IMR-90 (cell line): ENCODE data around the gene FAM43B. TPM values are rescaled to one million over a fixed set of nuclear protein-coding genes. Genes with fewer than 3 reads are reported as not detected.

Experiments
- ATAC-seq: fragments of 200-7000 bp; cut with Tn5 transposase; 2 replicates; pipeline ENCODE4 v1.9.1; 2020; ENCODE audit warnings: low read depth, mild to moderate bottlenecking, moderate library complexity
- BruUV-seq: library from RNA; stranded (reverse); fragments of 400-500 nt; replicated peaks from 2 replicates; lab custom pipeline; 2021; lab: Mats Ljungman, UMichigan
- CTCF ChIA-PET: fragments of 300-600 bp; formaldehyde crosslinking; extraction: SDS; loops from one replicate; lab custom pipeline; 2021; ENCODE audit warnings: antibody characterized with exemption; lab: Yijun Ruan, JAX
- POLR2A ChIA-PET: fragments of 300-600 bp; sonication (Branson Sonifier 250); formaldehyde crosslinking; loops from one replicate; lab custom pipeline; 2022; ENCODE audit warnings: antibody characterized with exemption; ENCODE audit not compliant: unreplicated experiment; lab: Charles Lee
- DNase-seq: peaks from one replicate; pipeline ENCODE4 v3.0.0; 2013
- H2AFZ ChIP-seq: replicated peaks from 2 replicates; pipeline ENCODE3; 2013; ENCODE audit warnings: low read length, mild to moderate bottlenecking; ENCODE audit not compliant: poor library complexity
- H2AK5ac ChIP-seq: 2 replicates; pipeline ENCODE4 v1.6.1; 2013; ENCODE audit warnings: low read depth, low read length, inconsistent platforms
- H2AK9ac ChIP-seq: replicated peaks from 2 replicates; pipeline ENCODE3; 2013; ENCODE audit warnings: mild to moderate bottlenecking, low read depth, low read length, moderate library complexity; ENCODE audit not compliant: poor library complexity
- H2BK120ac ChIP-seq: 2 replicates; pipeline ENCODE4 v1.6.1; 2013; ENCODE audit warnings: low read depth, low read length, inconsistent platforms
- H2BK15ac ChIP-seq: 3 replicates; pipeline ENCODE4 v1.6.1; 2013; ENCODE audit warnings: low read depth, low read length, inconsistent platforms
- H2BK20ac ChIP-seq: 2 replicates; pipeline ENCODE4 v1.6.1; 2013; ENCODE audit warnings: low read depth, mild to moderate bottlenecking, inconsistent platforms, low read length, moderate library complexity
- H2BK5ac ChIP-seq: 2 replicates; pipeline ENCODE4 v1.6.1; 2013; ENCODE audit warnings: mild to moderate bottlenecking, low read depth, low read length, inconsistent platforms; ENCODE audit not compliant: poor library complexity, severe bottlenecking
- H3K14ac ChIP-seq: replicated peaks from 2 replicates; pipeline ENCODE4 v1.6.1; 2013; ENCODE audit warnings: low read depth, low read length, inconsistent platforms
- H3K18ac ChIP-seq: 2 replicates; pipeline ENCODE4 v1.6.1; 2013; ENCODE audit warnings: low read depth, low read length, control low read depth
- H3K23ac ChIP-seq: 2 replicates; pipeline ENCODE4 v1.6.1; 2013; ENCODE audit warnings: low read depth, low read length, inconsistent platforms
- H3K27ac ChIP-seq: 2 replicates; pipeline ENCODE4 v1.5.1; 2013; ENCODE audit warnings: mild to moderate bottlenecking, control low read depth, low read length; ENCODE audit not compliant: insufficient read depth
- H3K27me3 ChIP-seq: 2 replicates; pipeline ENCODE4 v1.6.1; 2013; ENCODE audit warnings: low read length; ENCODE audit not compliant: control insufficient read depth, insufficient read depth
- H3K36me3 ChIP-seq: 2 replicates; pipeline ENCODE4 v1.6.1; 2013; ENCODE audit warnings: low read length, mixed read lengths; ENCODE audit not compliant: control insufficient read depth, insufficient read depth
- H3K4ac ChIP-seq: 2 replicates; pipeline ENCODE4 v1.6.1; 2013; ENCODE audit warnings: low read depth, low read length, inconsistent platforms
- H3K4me1 ChIP-seq: 2 replicates; pipeline ENCODE4 v1.6.1; 2013; ENCODE audit warnings: low read length, mixed read lengths; ENCODE audit not compliant: control insufficient read depth, insufficient read depth
- H3K4me2 ChIP-seq: 2 replicates; pipeline ENCODE4 v1.6.1; 2013; ENCODE audit warnings: low read depth, mild to moderate bottlenecking, control low read depth, low read length, moderate library complexity
- H3K4me3 ChIP-seq: 2 replicates; pipeline ENCODE4 v1.5.1; 2013; ENCODE audit warnings: low read depth, mild to moderate bottlenecking, control low read depth, low read length, moderate library complexity; ENCODE audit not compliant: insufficient read depth
- H3K56ac ChIP-seq: 2 replicates; pipeline ENCODE4 v1.6.1; 2013; ENCODE audit warnings: low read length, inconsistent platforms; ENCODE audit not compliant: insufficient read depth; ENCODE audit errors: extremely low read depth
- H3K79me1 ChIP-seq, 2 experiments: 2 replicates each; pipeline ENCODE4 v1.6.1; 2013; ENCODE audit warnings: low read length in 2 of 2, inconsistent platforms in 1 of 2, low read depth in 1 of 2
- H3K9ac ChIP-seq: 2 replicates; pipeline ENCODE4 v1.6.1; 2013; ENCODE audit warnings: low read depth, low read length, control low read depth
- H3K9me1 ChIP-seq: 2 replicates; pipeline ENCODE4 v1.6.1; 2013; ENCODE audit warnings: low read length, inconsistent platforms; ENCODE audit not compliant: insufficient read depth
- H3K9me3 ChIP-seq: 2 replicates; pipeline ENCODE4 v1.6.1; 2013; ENCODE audit warnings: low read length; ENCODE audit not compliant: control insufficient read depth, insufficient read depth
- H4K20me1 ChIP-seq: 2 replicates; pipeline ENCODE4 v1.6.1; 2013; ENCODE audit warnings: low read length, inconsistent platforms; ENCODE audit not compliant: insufficient read depth
- H4K5ac ChIP-seq: 2 replicates; pipeline ENCODE4 v1.6.1; 2013; ENCODE audit warnings: mild to moderate bottlenecking, low read depth, low read length, control low read depth
- H4K8ac ChIP-seq, 2 experiments: 2 replicates each; pipeline ENCODE4 v1.6.1; 2013; ENCODE audit warnings: low read depth in 2 of 2, low read length in 2 of 2, control low read depth in 1 of 2, inconsistent platforms in 1 of 2
- H4K91ac ChIP-seq: 2 replicates; pipeline ENCODE4 v1.6.1; 2013; ENCODE audit warnings: low read depth, low read length, inconsistent platforms; ENCODE audit not compliant: insufficient read depth
- BHLHE40 ChIP-seq: fragments of 150-350 bp; IDR thresholded peaks from 2 replicates; pipeline ENCODE4 v1.6.1; 2016; ENCODE audit warnings: mild to moderate bottlenecking, low read depth, low read length
- CEBPB ChIP-seq: IDR thresholded peaks from 2 replicates; pipeline ENCODE4 v1.6.1; 2012; ENCODE audit warnings: low read depth, low read length, improper control_type of control experiment
- CHD1 ChIP-seq: IDR thresholded peaks from 2 replicates; pipeline ENCODE4 v1.6.1; 2012; ENCODE audit warnings: low read depth, low read length, improper control_type of control experiment
- CTCF ChIP-seq: conservative IDR thresholded peaks from 2 replicates; pipeline ENCODE4 v1.5.1; 2012; ENCODE audit warnings: mild to moderate bottlenecking, low read depth, low read length, improper control_type of control experiment
- ELK1 ChIP-seq: fragments of 150-350 bp; IDR thresholded peaks from 2 replicates; pipeline ENCODE4 v1.6.1; 2016; ENCODE audit warnings: low read depth, mild to moderate bottlenecking, low read length, moderate library complexity, borderline replicate concordance
- MAFK ChIP-seq: IDR thresholded peaks from 2 replicates; pipeline ENCODE4 v1.6.1; 2012; ENCODE audit warnings: low read depth, low read length, improper control_type of control experiment
- MXI1 ChIP-seq: IDR thresholded peaks from 2 replicates; pipeline ENCODE4 v1.6.1; 2012; ENCODE audit warnings: low read depth, mild to moderate bottlenecking, low read length, moderate library complexity, borderline replicate concordance
- POLR2A ChIP-seq: IDR thresholded peaks from 2 replicates; pipeline ENCODE4 v1.6.1; 2012; ENCODE audit warnings: mild to moderate bottlenecking, low read depth, low read length
- RAD21 ChIP-seq: IDR thresholded peaks from 2 replicates; pipeline ENCODE4 v1.6.1; 2012; ENCODE audit warnings: low read length, improper control_type of control experiment
- RCOR1 ChIP-seq: IDR thresholded peaks from 2 replicates; pipeline ENCODE4 v1.6.1; 2012; ENCODE audit warnings: mild to moderate bottlenecking, low read length, improper control_type of control experiment; ENCODE audit not compliant: insufficient replicate concordance
- RFX5 ChIP-seq: IDR thresholded peaks from 2 replicates; pipeline ENCODE4 v1.8.0; 2012; ENCODE audit warnings: low read depth, mild to moderate bottlenecking, low read length, moderate library complexity
- SMC3 ChIP-seq: fragments of 150-350 bp; IDR thresholded peaks from 2 replicates; pipeline ENCODE4 v1.6.1; 2016; ENCODE audit warnings: low read depth, mild to moderate bottlenecking, antibody characterized with exemption, low read length, moderate library complexity
- USF2 ChIP-seq: fragments of 150-350 bp; IDR thresholded peaks from 2 replicates; pipeline ENCODE4 v1.6.1; 2017; ENCODE audit warnings: mild to moderate bottlenecking, antibody characterized with exemption, low read length, low read depth
- WGBS, 2 experiments: methylation state at CpG; one replicate each; pipeline versions ENCODE4 v1.1.5 to v1.1.7; 2013; ENCODE audit warnings: missing lambda C conversion rate in 2 of 2; ENCODE audit not compliant: insufficient read length in 1 of 2; ENCODE audit errors: extremely low coverage in 2 of 2; 5-methylcytosine and 5-hydroxymethylcytosine counted together
- dilution Hi-C: fragments of 300-500 bp; cut with HindIII; formaldehyde crosslinking; loops from one replicate; pipeline ENCODE4 v1.14.3; 2018; ENCODE audit warnings: low sequenced_read_pairs; ENCODE audit not compliant: unreplicated experiment
- in situ Hi-C: fragments of 300-500 bp; cut with MboI; formaldehyde crosslinking; loops from 3 replicates; pipeline ENCODE4 v1.14.3; 2019; ENCODE audit warnings: low sequenced_read_pairs, inconsistent platforms, mixed read lengths
- intact Hi-C: fragments of 100-400 bp; cut with micrococcal nuclease; formaldehyde crosslinking; loops from 2 replicates; pipeline ENCODE4 v1.10.0; 2022
- polyA plus RNA-seq, 3 experiments: library from polyadenylated mRNA; depleted of rRNA; stranded (reverse); fragments of >200 nt; gene quantifications; 2 replicates each; pipeline ENCODE4 v1.2.3, GENCODE V29; 2012; ENCODE audit warnings: low replicate concordance in 1 of 3
- total RNA-seq: library from RNA; depleted of rRNA; stranded (reverse); fragments of >200 nt; gene quantifications from 2 replicates; pipeline ENCODE4 v1.2.3, GENCODE V29; 2012

Gene FAM43B
- total and polyA plus RNA-seq, 2 of the 4 experiments (the other 2 are of a cell fraction): 0.05 TPM; not detected in 1

- Histone ChIP-seq H4K8ac (no peak overlapping the region), H3K4me1 (no peaks in the 10 kb centered on the region), H3K14ac (no peak overlapping the region), H3K36me3 (no peaks in the 10 kb centered on the region), H4K20me1 (no peaks in the 10 kb centered on the region), H4K5ac (no peak overlapping the region), H3K27me3 (peaks cover 67% of the 10 kb centered on the region), H3K4ac (no peak overlapping the region), H3K18ac (no peak overlapping the region), H3K4me3 (no peak overlapping the region), H2BK5ac (no peak overlapping the region), H2AK9ac (no peak overlapping the region), H2BK20ac (no peak overlapping the region), H2AK5ac (no peak overlapping the region), H2AFZ (no peak overlapping the region), H3K27ac (no peak overlapping the region), H3K56ac (no peak overlapping the region), H3K9ac (no peak overlapping the region), H4K91ac (no peak overlapping the region), H3K4me2 (no peak overlapping the region), H3K9me1 (no peaks in the 10 kb centered on the region; the same call in 1 of the 2 replicates), H3K23ac (no peak overlapping the region), H2BK120ac (no peak overlapping the region), H2BK15ac (no peak overlapping the region), H3K79me1 (no peaks in the 10 kb centered on the region), H3K9me3 (no peaks in the 10 kb centered on the region)
- 70% methylated on average over 6 of the region's 12 CpGs; no CpG with 5 or more reads in 1 of the 2 experiments for WGBS, 2 experiments
- ChIA-PET POLR2A (no interaction called here), CTCF (interaction anchor here (1.1 kb wide), 1 partner anchor 98 kb away, joined by 4 read pairs; no protein-coding TSS in a partner anchor)
- ATAC-seq (no peak), DNase-seq (no peak)
- TF ChIP-seq RAD21: no peak
- no peak for TF ChIP-seq USF2
- no peak for TF ChIP-seq RFX5
- TF ChIP-seq POLR2A: no peak
- TF ChIP-seq MAFK: no peak
- no peak for TF ChIP-seq MXI1
- no peak for TF ChIP-seq BHLHE40
- TF ChIP-seq CHD1: no peak
- TF ChIP-seq CEBPB: no peak
- no peak for TF ChIP-seq RCOR1
- no peak for TF ChIP-seq CTCF
- no peak for TF ChIP-seq ELK1
- TF ChIP-seq SMC3: no peak
- intact Hi-C loops (no loop called here), in situ Hi-C loops (loop anchor here (25.0 kb wide), 1 partner anchor 677 kb away; no protein-coding TSS in a partner anchor), dilution Hi-C loops (no loop called here)
- BruUV-seq: no TSS peak
These were observed 17.5 kb upstream of the FAM43B start for GRCh38 chr1:20534659-20535417.
